ENCODE data around the gene NAT14. TPM values are rescaled to one million over a fixed set of nuclear protein-coding genes. Genes with fewer than 3 reads are reported as not detected.

Gene NAT14
- total RNA-seq, 1 experiment from 2014 or later: 55.3 TPM

DNA sequence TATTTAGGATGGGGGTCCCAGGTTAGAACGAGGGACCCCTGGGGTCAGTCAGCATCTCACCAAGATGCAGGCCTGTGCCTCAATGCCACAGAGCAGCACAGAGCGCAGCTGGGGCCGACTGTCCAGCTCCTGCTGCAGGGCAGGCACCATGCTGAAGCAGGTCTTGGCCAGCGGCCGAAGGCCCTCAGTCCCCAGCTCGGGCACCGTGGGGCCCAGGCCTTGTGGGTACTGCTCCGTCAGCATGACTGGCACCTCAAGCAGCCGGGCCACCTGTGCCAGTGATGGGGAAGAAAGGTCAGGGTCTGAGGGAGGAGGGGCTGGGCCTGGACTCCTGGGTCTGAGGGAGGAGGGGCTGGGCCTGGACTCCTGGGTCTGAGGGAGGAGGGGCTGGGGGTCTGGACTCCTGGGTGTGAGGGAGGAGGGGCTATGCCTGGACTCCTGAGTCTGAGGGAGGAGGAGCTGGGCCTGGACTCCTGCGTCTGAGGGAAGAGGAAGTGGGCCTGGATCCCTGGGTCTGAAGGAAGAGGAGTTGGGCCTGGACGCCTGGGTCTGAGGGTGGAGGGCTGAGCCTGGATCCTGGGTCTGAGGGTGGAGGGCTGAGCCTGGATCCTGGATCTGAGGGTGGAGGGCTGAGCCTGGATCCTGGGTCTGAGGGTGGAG, 29.3 kb upstream of the NAT14 start (continued):
- TF ChIP-seq YY1 (IDR thresholded peaks at IDR 0.05; ENCODE audit: extremely low read depth, insufficient replicate concordance, low read depth, low read length): no peak
- no peak for TF ChIP-seq ZFX (IDR thresholded peaks at IDR 0.05)
- no peak for TF ChIP-seq EZH2 (IDR thresholded peaks at IDR 0.05)
- no peak for TF ChIP-seq ZNF274 (IDR thresholded peaks at IDR 0.05; ENCODE audit: low read depth, low read length)
- TF ChIP-seq, protein P1, sequence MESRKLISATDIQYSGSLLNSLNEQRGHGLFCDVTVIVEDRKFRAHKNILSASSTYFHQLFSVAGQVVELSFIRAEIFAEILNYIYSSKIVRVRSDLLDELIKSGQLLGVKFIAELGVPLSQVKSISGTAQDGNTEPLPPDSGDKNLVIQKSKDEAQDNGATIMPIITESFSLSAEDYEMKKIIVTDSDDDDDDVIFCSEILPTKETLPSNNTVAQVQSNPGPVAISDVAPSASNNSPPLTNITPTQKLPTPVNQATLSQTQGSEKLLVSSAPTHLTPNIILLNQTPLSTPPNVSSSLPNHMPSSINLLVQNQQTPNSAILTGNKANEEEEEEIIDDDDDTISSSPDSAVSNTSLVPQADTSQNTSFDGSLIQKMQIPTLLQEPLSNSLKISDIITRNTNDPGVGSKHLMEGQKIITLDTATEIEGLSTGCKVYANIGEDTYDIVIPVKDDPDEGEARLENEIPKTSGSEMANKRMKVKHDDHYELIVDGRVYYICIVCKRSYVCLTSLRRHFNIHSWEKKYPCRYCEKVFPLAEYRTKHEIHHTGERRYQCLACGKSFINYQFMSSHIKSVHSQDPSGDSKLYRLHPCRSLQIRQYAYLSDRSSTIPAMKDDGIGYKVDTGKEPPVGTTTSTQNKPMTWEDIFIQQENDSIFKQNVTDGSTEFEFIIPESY (IDR thresholded peaks at IDR 0.05; ENCODE audit: extremely low read depth, insufficient replicate concordance, low read length): no peak
- TF ChIP-seq SIN3A (IDR thresholded peaks at IDR 0.05; ENCODE audit: low read depth): no peak
- no peak for TF ChIP-seq SRF (IDR thresholded peaks at IDR 0.05; ENCODE audit: low read depth)

DNA sequence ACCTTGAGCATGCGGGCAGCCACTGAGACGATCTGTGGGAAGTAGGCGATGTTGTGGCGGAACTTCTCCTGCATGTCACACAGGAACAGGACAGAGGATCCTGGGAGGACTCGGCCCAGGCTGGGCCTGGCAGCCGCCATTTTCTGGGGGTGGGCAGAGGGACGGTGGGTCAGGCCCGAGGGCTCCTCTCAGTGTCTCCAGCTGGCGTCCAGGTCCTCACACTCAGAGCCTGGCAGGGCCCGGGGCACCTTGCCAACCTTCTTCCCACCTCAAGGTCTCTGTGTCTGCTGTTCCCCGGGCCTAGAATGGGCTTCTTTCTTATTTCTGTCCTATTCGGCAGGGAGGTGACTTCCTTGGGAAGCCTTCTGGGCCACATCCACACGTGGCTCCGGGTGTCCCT, 28.6 kb upstream of the NAT14 start:
- H3K36me3 ChIP-seq (ENCODE audit: control insufficient read depth in 1 of 2, insufficient read depth in 2 of 2, low read length in 2 of 2): no peaks in the 10 kb centered on the region; a peak in 1 of 4 replicates
- no peak overlapping the region for H3K4me3 ChIP-seq (replicated peaks in 1 of 2; ENCODE audit: low read depth in 1 of 2, low read length in 2 of 2)
- H3K27ac ChIP-seq (ENCODE audit: low read depth, low read length): no peak overlapping the region
- intact Hi-C loops (cut with micrococcal nuclease): no loop called here
- ChIA-PET POLR2A (no interaction called here), RAD21 (ENCODE audit: low non-redundant PET in 1 of 2, low total read pairs in 2 of 2, uncharacterized antibody in 2 of 2, unreplicated experiment in 2 of 2) (no interaction called here), CTCF (no interaction called here)
- H3K4me2 ChIP-seq (ENCODE audit: low read length): no peak overlapping the region
- DNase-seq (ENCODE audit: low read depth, low spot score) (no peak), ATAC-seq (no peak)
- no peak overlapping the region for H2AFZ ChIP-seq (ENCODE audit: low read depth, low read length, poor library complexity, severe bottlenecking)
- H3K27me3 ChIP-seq (ENCODE audit: insufficient read depth, low read length): no peaks in the 10 kb centered on the region
- peaks cover 12% of the 10 kb centered on the region; the same call in 1 of the 2 replicates for H3K79me2 ChIP-seq (ENCODE audit: insufficient read depth, low read length)
- no TSS peak for BruUV-seq (replicated peaks)
- H4K20me1 ChIP-seq (ENCODE audit: insufficient read depth): no peaks in the 10 kb centered on the region
- H3K9ac ChIP-seq (ENCODE audit: low read length): no peak overlapping the region
- H3K9me3 ChIP-seq (ENCODE audit: control insufficient read depth in 1 of 2, insufficient read depth in 1 of 2, low read depth in 1 of 2, low read length in 2 of 2): no peaks in the 10 kb centered on the region
- peaks cover 6 to 16% of the 10 kb centered on the region in 2 experiments for H3K4me1 ChIP-seq (ENCODE audit: control insufficient read depth in 1 of 2, insufficient read depth in 2 of 2, low read length in 2 of 2)
- H3K9me2 ChIP-seq (ENCODE audit: insufficient read depth): no peaks in the 10 kb centered on the region
- TF ChIP-seq, protein P1 (IDR thresholded peaks at IDR 0.05; ENCODE audit: extremely low read depth, insufficient replicate concordance, low read length): no peak
- no peak for TF ChIP-seq SP1 (IDR thresholded peaks at IDR 0.05; ENCODE audit: low read depth)
- no peak for TF ChIP-seq EGR1 (IDR thresholded peaks at IDR 0.05; ENCODE audit: low read depth)
- no peak for TF ChIP-seq JUND (IDR thresholded peaks at IDR 0.05)
- TF ChIP-seq ZFX (IDR thresholded peaks at IDR 0.05): no peak
- TF ChIP-seq EZH2 (IDR thresholded peaks at IDR 0.05): no peak
- TF ChIP-seq CEBPB (IDR thresholded peaks at IDR 0.05; ENCODE audit: low read depth): no peak
- TF ChIP-seq, protein P2, sequence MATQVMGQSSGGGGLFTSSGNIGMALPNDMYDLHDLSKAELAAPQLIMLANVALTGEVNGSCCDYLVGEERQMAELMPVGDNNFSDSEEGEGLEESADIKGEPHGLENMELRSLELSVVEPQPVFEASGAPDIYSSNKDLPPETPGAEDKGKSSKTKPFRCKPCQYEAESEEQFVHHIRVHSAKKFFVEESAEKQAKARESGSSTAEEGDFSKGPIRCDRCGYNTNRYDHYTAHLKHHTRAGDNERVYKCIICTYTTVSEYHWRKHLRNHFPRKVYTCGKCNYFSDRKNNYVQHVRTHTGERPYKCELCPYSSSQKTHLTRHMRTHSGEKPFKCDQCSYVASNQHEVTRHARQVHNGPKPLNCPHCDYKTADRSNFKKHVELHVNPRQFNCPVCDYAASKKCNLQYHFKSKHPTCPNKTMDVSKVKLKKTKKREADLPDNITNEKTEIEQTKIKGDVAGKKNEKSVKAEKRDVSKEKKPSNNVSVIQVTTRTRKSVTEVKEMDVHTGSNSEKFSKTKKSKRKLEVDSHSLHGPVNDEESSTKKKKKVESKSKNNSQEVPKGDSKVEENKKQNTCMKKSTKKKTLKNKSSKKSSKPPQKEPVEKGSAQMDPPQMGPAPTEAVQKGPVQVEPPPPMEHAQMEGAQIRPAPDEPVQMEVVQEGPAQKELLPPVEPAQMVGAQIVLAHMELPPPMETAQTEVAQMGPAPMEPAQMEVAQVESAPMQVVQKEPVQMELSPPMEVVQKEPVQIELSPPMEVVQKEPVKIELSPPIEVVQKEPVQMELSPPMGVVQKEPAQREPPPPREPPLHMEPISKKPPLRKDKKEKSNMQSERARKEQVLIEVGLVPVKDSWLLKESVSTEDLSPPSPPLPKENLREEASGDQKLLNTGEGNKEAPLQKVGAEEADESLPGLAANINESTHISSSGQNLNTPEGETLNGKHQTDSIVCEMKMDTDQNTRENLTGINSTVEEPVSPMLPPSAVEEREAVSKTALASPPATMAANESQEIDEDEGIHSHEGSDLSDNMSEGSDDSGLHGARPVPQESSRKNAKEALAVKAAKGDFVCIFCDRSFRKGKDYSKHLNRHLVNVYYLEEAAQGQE (IDR thresholded peaks at IDR 0.05; ENCODE audit: low read depth): no peak
- TF ChIP-seq RAD21 (IDR thresholded peaks at IDR 0.05; ENCODE audit: low read depth): no peak
- TF ChIP-seq, protein P3, sequence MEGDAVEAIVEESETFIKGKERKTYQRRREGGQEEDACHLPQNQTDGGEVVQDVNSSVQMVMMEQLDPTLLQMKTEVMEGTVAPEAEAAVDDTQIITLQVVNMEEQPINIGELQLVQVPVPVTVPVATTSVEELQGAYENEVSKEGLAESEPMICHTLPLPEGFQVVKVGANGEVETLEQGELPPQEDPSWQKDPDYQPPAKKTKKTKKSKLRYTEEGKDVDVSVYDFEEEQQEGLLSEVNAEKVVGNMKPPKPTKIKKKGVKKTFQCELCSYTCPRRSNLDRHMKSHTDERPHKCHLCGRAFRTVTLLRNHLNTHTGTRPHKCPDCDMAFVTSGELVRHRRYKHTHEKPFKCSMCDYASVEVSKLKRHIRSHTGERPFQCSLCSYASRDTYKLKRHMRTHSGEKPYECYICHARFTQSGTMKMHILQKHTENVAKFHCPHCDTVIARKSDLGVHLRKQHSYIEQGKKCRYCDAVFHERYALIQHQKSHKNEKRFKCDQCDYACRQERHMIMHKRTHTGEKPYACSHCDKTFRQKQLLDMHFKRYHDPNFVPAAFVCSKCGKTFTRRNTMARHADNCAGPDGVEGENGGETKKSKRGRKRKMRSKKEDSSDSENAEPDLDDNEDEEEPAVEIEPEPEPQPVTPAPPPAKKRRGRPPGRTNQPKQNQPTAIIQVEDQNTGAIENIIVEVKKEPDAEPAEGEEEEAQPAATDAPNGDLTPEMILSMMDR (IDR thresholded peaks at IDR 0.05 in 2 of 3, conservative IDR thresholded peaks at IDR 0.05 in 1 of 3; ENCODE audit: borderline replicate concordance in 1 of 3, insufficient read depth in 1 of 3, low read depth in 2 of 3, low read length in 2 of 3): no peak
- TF ChIP-seq, protein P4, sequence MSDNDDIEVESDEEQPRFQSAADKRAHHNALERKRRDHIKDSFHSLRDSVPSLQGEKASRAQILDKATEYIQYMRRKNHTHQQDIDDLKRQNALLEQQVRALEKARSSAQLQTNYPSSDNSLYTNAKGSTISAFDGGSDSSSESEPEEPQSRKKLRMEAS (IDR thresholded peaks at IDR 0.05): no peak
